Kidney (tissue), 14 donors: ENCODE results near the gene ACSM3. TPM values are rescaled to one million over a fixed set of nuclear protein-coding genes. Genes with fewer than 3 reads are reported as not detected.
A peak's percentile ranks its signal among the peaks of the same experiment; 100 is the strongest.

Source experiments
- DNase-seq, 5 donors: peaks; one replicate each; pipeline ENCODE4 v3.0.0-alpha.2; 2013 to 2020
- FAIRE-seq: peaks from 2 replicates; lab custom pipeline; 2012; peaks lifted over from hg19 to GRCh38; lab: Jason Lieb, UNC
- H3K27ac ChIP-seq, 2 donors: one replicate each; pipeline ENCODE4 v1.7.0; 2013; ENCODE audit warnings: low read depth in 2 of 2, low read length in 2 of 2, inconsistent platforms in 1 of 2
- H3K27me3 ChIP-seq: one replicate; pipeline ENCODE4 v1.7.1; 2013; ENCODE audit warnings: low read length, inconsistent platforms; ENCODE audit not compliant: control insufficient read depth, insufficient read depth
- H3K36me3 ChIP-seq, 3 donors: one replicate each; pipeline versions ENCODE4 v1.7.0 to v1.7.1; 2013; ENCODE audit warnings: low read length in 3 of 3, control low read depth in 1 of 3, inconsistent platforms in 1 of 3; ENCODE audit not compliant: insufficient read depth in 3 of 3, control insufficient read depth in 2 of 3
- H3K4me1 ChIP-seq, 3 donors: one replicate each; pipeline versions ENCODE4 v1.7.0 to v1.7.1; 2013; ENCODE audit warnings: low read length in 3 of 3, inconsistent platforms in 1 of 3, low read depth in 1 of 3; ENCODE audit not compliant: control insufficient read depth in 2 of 3, insufficient read depth in 2 of 3
- H3K4me3 ChIP-seq, 3 donors: one replicate each; pipeline versions ENCODE4 v1.7.0 to v1.8.1; 2013; ENCODE audit warnings: low read length in 3 of 3, control low read depth in 1 of 3, inconsistent platforms in 1 of 3
- H3K9ac ChIP-seq, 3 donors: one replicate each; pipeline versions ENCODE4 v1.7.0 to v1.7.1; 2013; ENCODE audit warnings: low read length in 3 of 3, control low read depth in 1 of 3, inconsistent platforms in 1 of 3
- H3K9me3 ChIP-seq, 3 donors: one replicate each; pipeline versions ENCODE4 v1.7.0 to v1.7.1; 2013; ENCODE audit warnings: low read length in 3 of 3, control low read depth in 1 of 3, inconsistent platforms in 1 of 3; ENCODE audit not compliant: control insufficient read depth in 2 of 3, insufficient read depth in 1 of 3
- CTCF ChIP-seq: IDR thresholded peaks from 3 replicates; pipeline ENCODE4 v1.5.1; 2012; ENCODE audit warnings: mild to moderate bottlenecking, moderate library complexity, borderline replicate concordance; ENCODE audit not compliant: insufficient read depth; ENCODE audit errors: extremely low read depth
- intact Hi-C: fragments of 100-400 bp; cut with DNase I; formaldehyde crosslinking; loops from one replicate; pipeline ENCODE4 v1.11.1; 2022
- polyA plus RNA-seq: library from polyadenylated mRNA; stranded (reverse); fragments of 350-450 nt; fragmentation: Illumina TruSeq; extraction: RNeasy Lipid Tissue Mini Kit (QIAGEN cat#74804); gene quantifications from one replicate; pipeline ENCODE4 v1.2.3, GENCODE V29; 2014; ENCODE audit warnings: low read depth, low replicate concordance; ENCODE audit not compliant: insufficient read depth
- total RNA-seq: library from RNA; stranded (reverse); fragmentation: NEBNext Ultra II Directional; extraction: Animal tissue kit (Norgen Biotek cat#: 25700); gene quantifications from one replicate; pipeline ENCODE4 v1.2.1, GENCODE V29; 2021
- donor health status: control.
- donor health status: control.
- donor health status: control.
- donor health status: control.
- donor health status: control.
- donor health status: DM: yes; HTN: yes; CAD: no.
- donor health status: Normal renal cell carcinoma (clear cell type).

ACSM3 gene
- total and polyA plus RNA-seq, 2 donors from 2014 or later, result 31.5 to 139 TPM

GRCh38 chr16:20734782-20735181, 29.0 kb upstream of the ACSM3 start:
- Histone ChIP-seq H3K9ac (no peak overlapping the region), H3K27ac (no peak overlapping the region), H3K4me3 (no peak overlapping the region), H3K4me1 (peaks cover 0 to 6% (median under 1%) of the 10 kb centered on the region in 3 donors), H3K36me3 (peaks cover 16 to 38% (median 20%) of the 10 kb centered on the region in 3 donors), H3K9me3 (no peaks in the 10 kb centered on the region), H3K27me3 (no peaks in the 10 kb centered on the region)
- FAIRE-seq (no peak), DNase-seq (no peak)
- intact Hi-C loops, result no loop called here
- TF ChIP-seq CTCF, result no peak

- no peak overlapping the region for H3K9ac ChIP-seq
- FAIRE-seq, result no peak
- H3K9me3 ChIP-seq, result no peaks in the 10 kb centered on the region
- H3K4me3 ChIP-seq, result no peak overlapping the region
- no peaks in the 10 kb centered on the region for H3K27me3 ChIP-seq
- peaks cover 16 to 38% (median 20%) of the 10 kb centered on the region in 3 donors for H3K36me3 ChIP-seq
- no peak overlapping the region for H3K27ac ChIP-seq
- intact Hi-C loops, result no loop called here
- TF ChIP-seq CTCF, result no peak
- no peak for DNase-seq
- H3K4me1 ChIP-seq, result peaks cover 1 to 10% (median 7%) of the 10 kb centered on the region in 3 donors
Observed at GRCh38 chr16:20735490-20735889, 28.3 kb upstream of the ACSM3 start.

GRCh38 chr16:20740007-20740883, 23.6 kb upstream of the ACSM3 start:
- H3K4me3 ChIP-seq, result peak overlapping the region; percentile 70 to 96 (median 96)
- intact Hi-C loops, result no loop called here
- no peaks in the 10 kb centered on the region for H3K27me3 ChIP-seq
- peaks cover 2 to 13% (median 7%) of the 10 kb centered on the region in 3 donors for H3K4me1 ChIP-seq
- TF ChIP-seq CTCF, result peak; percentile 33
- no peaks in the 10 kb centered on the region for H3K9me3 ChIP-seq
- H3K9ac ChIP-seq, result peak overlapping the region; percentile 84 to 95 (median 94)
- DNase-seq (peak in 1 of 5 donors; percentile 14), FAIRE-seq (no peak)
- H3K36me3 ChIP-seq, result peaks cover 16 to 29% (median 17%) of the 10 kb centered on the region in 3 donors
- peak overlapping the region; percentile 25 to 71 for H3K27ac ChIP-seq
